ENCODE measurements around the gene BIRC7. TPM values are rescaled to one million over a fixed set of nuclear protein-coding genes. Genes with fewer than 3 reads are reported as not detected.

Gene BIRC7
- total and polyA plus RNA-seq, 2 of the 4 experiments (the other 2 are of a cell fraction) = not detected

DNA sequence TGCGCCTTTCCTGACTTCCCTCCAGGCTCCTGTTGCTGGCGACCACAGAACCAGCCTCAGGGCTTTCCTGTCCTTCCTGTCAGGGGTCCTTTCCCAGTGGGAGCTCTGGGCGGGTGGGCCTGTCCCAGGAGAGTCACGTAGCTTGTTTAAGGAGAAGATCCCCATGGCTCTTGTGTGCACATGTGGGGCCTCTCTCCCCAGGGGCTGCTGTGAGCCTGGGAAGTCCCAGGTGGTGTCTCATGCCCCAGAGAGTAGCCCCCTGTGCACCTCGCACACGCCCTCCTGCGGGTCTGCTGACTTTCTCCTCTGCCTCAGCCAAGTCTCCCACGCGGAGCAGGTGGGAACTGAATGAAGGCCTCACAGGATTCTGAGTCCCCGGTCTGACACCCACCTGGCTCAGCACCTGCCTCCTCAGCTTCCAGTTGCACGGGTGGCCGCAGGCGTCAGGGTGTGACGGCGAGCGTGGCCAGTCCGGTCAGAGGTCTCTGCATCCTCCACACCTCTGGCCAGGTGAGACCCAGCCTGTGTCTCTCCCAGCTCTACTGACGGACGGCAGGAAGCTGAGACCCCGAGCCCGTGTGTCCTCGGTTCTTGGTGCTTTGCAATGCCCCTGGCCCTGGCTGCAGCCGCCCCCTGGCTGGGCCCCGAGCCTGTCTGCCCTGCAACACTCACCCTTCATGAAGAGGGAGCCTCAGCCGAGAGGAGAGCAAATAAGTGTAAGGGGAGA lies 24.2 kb downstream of the BIRC7 start (continued):
- TF ChIP-seq, protein P1, sequence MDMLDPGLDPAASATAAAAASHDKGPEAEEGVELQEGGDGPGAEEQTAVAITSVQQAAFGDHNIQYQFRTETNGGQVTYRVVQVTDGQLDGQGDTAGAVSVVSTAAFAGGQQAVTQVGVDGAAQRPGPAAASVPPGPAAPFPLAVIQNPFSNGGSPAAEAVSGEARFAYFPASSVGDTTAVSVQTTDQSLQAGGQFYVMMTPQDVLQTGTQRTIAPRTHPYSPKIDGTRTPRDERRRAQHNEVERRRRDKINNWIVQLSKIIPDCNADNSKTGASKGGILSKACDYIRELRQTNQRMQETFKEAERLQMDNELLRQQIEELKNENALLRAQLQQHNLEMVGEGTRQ (IDR thresholded peaks at IDR 0.05; ENCODE audit: low read depth, low read length) = no peak
- no peak for TF ChIP-seq CEBPB (IDR thresholded peaks at IDR 0.05; ENCODE audit: low read depth, low read length)

DNA sequence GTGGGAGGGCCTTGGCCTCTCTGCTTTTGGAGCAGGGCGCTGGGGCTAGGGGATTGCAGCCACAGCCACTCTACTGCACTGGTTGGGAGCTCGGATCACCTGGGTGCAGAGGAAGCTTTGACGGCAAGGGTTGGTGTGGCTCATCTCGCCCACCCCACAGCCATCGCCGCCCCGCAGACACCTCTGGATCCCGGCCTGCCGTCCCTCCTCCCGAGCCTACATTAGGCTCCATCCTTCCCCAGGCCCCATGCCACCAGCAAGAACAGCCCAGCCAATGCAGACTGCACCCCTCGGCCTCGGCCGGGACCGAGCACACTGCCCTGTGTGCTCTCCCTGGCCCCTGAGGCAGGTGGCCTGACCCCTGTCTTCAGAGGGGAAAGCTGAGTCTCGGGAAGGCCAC lies 24.8 kb downstream of the BIRC7 start:
- Histone ChIP-seq H4K8ac (ENCODE audit: low read depth in 2 of 2, low read length in 2 of 2) (no peak overlapping the region), H2BK20ac (ENCODE audit: low read depth, low read length) (no peak overlapping the region), H3K9me3 (ENCODE audit: control insufficient read depth, insufficient read depth, low read length) (peaks cover 2% of the 10 kb centered on the region; the same call in 1 of the 2 replicates), H3K23ac (ENCODE audit: low read depth, low read length) (no peak overlapping the region), H3K56ac (ENCODE audit: extremely low read depth, insufficient read depth, low read length) (no peak overlapping the region), H2BK120ac (ENCODE audit: low read depth, low read length) (no peak overlapping the region), H3K18ac (ENCODE audit: low read depth, low read length) (no peak overlapping the region), H3K27me3 (ENCODE audit: control insufficient read depth, insufficient read depth, low read length) (peaks cover 83% of the 10 kb centered on the region), H3K4me3 (ENCODE audit: insufficient read depth, low read depth, low read length) (no peak overlapping the region), H3K4me1 (ENCODE audit: control insufficient read depth, insufficient read depth, low read length) (no peaks in the 10 kb centered on the region; the same call in 1 of the 2 replicates), H3K36me3 (ENCODE audit: control insufficient read depth, insufficient read depth, low read length) (no peaks in the 10 kb centered on the region), H4K20me1 (ENCODE audit: insufficient read depth, low read length) (no peaks in the 10 kb centered on the region; the same call in 1 of the 2 replicates), H3K4ac (ENCODE audit: low read depth, low read length) (no peak overlapping the region), H2AK5ac (ENCODE audit: low read depth, low read length) (no peak overlapping the region), H4K91ac (ENCODE audit: insufficient read depth, low read depth, low read length) (no peak overlapping the region), H3K27ac (ENCODE audit: insufficient read depth, low read length) (no peak overlapping the region), H3K9me1 (ENCODE audit: insufficient read depth, low read length) (no peaks in the 10 kb centered on the region), H2AK9ac (replicated peaks; ENCODE audit: low read depth, low read length, poor library complexity) (peak overlapping the region; percentile 78), H2BK5ac (ENCODE audit: low read depth, low read length, poor library complexity, severe bottlenecking) (no peak overlapping the region), H3K9ac (ENCODE audit: low read depth, low read length) (no peak overlapping the region), H3K14ac (replicated peaks; ENCODE audit: low read depth, low read length) (no peak overlapping the region), H3K79me1 (ENCODE audit: low read depth in 1 of 2, low read length in 2 of 2) (no peaks in the 10 kb centered on the region), H2BK15ac (ENCODE audit: low read depth, low read length) (no peak overlapping the region), H2AFZ (replicated peaks; ENCODE audit: low read length, poor library complexity) (no peak overlapping the region), H3K4me2 (ENCODE audit: low read depth, low read length) (no peak overlapping the region), H4K5ac (ENCODE audit: low read depth, low read length) (no peak overlapping the region)
- dilution Hi-C loops (cut with HindIII; ENCODE audit: low sequenced_read_pairs, unreplicated experiment) (no loop called here), intact Hi-C loops (cut with micrococcal nuclease) (no loop called here), in situ Hi-C loops (cut with MboI; ENCODE audit: low sequenced_read_pairs) (no loop called here)
- no TSS peak for BruUV-seq (replicated peaks)
- CTCF ChIA-PET = no interaction called here
- DNase-seq = no peak
- no peak for ATAC-seq (ENCODE audit: low read depth)
- POLR2A ChIA-PET (ENCODE audit: unreplicated experiment) = no interaction called here
- 25% methylated on average over 2 of the region's 15 CpGs; no CpG with 5 or more reads in 1 of the 2 experiments for WGBS, 2 experiments (ENCODE audit: extremely low coverage in 2 of 2, insufficient read length in 1 of 2)
- TF ChIP-seq POLR2A (IDR thresholded peaks at IDR 0.05; ENCODE audit: low read depth, low read length) (no peak), CEBPB (IDR thresholded peaks at IDR 0.05; ENCODE audit: low read depth, low read length) (no peak), MXI1 (IDR thresholded peaks at IDR 0.05; ENCODE audit: borderline replicate concordance, low read depth, low read length) (no peak), RAD21 (IDR thresholded peaks at IDR 0.05; ENCODE audit: low read length) (no peak), BHLHE40 (IDR thresholded peaks at IDR 0.05; ENCODE audit: low read depth, low read length) (no peak), FOS (IDR thresholded peaks at IDR 0.05; ENCODE audit: low read depth, low read length) (no peak), RFX5 (IDR thresholded peaks at IDR 0.05; ENCODE audit: low read depth, low read length) (no peak), NFE2L2 (IDR thresholded peaks at IDR 0.05; ENCODE audit: low read depth, low read length) (no peak), RCOR1 (IDR thresholded peaks at IDR 0.05; ENCODE audit: insufficient replicate concordance, low read length) (no peak), MAFK (IDR thresholded peaks at IDR 0.05; ENCODE audit: low read depth, low read length) (no peak), MAZ (IDR thresholded peaks at IDR 0.05; ENCODE audit: borderline replicate concordance, low read depth, low read length) (no peak), CHD1 (IDR thresholded peaks at IDR 0.05; ENCODE audit: low read depth, low read length) (no peak)
- TF ChIP-seq, protein P1 (IDR thresholded peaks at IDR 0.05; ENCODE audit: low read depth, low read length) = no peak
- TF ChIP-seq, protein P2, sequence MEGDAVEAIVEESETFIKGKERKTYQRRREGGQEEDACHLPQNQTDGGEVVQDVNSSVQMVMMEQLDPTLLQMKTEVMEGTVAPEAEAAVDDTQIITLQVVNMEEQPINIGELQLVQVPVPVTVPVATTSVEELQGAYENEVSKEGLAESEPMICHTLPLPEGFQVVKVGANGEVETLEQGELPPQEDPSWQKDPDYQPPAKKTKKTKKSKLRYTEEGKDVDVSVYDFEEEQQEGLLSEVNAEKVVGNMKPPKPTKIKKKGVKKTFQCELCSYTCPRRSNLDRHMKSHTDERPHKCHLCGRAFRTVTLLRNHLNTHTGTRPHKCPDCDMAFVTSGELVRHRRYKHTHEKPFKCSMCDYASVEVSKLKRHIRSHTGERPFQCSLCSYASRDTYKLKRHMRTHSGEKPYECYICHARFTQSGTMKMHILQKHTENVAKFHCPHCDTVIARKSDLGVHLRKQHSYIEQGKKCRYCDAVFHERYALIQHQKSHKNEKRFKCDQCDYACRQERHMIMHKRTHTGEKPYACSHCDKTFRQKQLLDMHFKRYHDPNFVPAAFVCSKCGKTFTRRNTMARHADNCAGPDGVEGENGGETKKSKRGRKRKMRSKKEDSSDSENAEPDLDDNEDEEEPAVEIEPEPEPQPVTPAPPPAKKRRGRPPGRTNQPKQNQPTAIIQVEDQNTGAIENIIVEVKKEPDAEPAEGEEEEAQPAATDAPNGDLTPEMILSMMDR (conservative IDR thresholded peaks at IDR 0.05; ENCODE audit: low read depth, low read length) = no peak

Data from IMR-90 (cell line).